HepG2 (cell line): ENCODE measurements around the gene KMT2B. TPM values are rescaled to one million over a fixed set of nuclear protein-coding genes. Genes with fewer than 3 reads are reported as not detected.

ENCODE experiments used
- ATAC-seq: fragments of 200-7000 bp; cut with Tn5 transposase; 3 replicates; pipeline ENCODE4 v1.9.1; 2020; ENCODE audit warnings: mild to moderate bottlenecking, moderate library complexity
- BruUV-seq: library from RNA; stranded (reverse); fragments of 400-500 nt; replicated peaks from 2 replicates; lab custom pipeline; 2021; lab: Mats Ljungman, UMichigan
- CTCF ChIA-PET: fragments of 300-600 bp; formaldehyde crosslinking; extraction: SDS; loops from one replicate; lab custom pipeline; 2021; ENCODE audit warnings: low total read pairs, inconsistent platforms, low intra/inter-chr PET ratio; lab: Yijun Ruan, JAX
- POLR2A ChIA-PET: fragments of 350-600 bp; sonication (Branson Sonifier 250); formaldehyde crosslinking; loops from one replicate; lab custom pipeline; 2020; ENCODE audit warnings: antibody characterized with exemption, inconsistent platforms; lab: Yijun Ruan, JAX
- DNase-seq: peaks from one replicate; pipeline ENCODE4 v3.0.0-alpha.2; 2015; ENCODE audit warnings: low spot score
- FAIRE-seq: peaks from 3 replicates; lab custom pipeline; 2011; peaks lifted over from hg19 to GRCh38; lab: Jason Lieb, UNC
- H2AFZ ChIP-seq: one replicate; pipeline ENCODE4 v1.6.1; 2011; ENCODE audit warnings: low read length, inconsistent platforms
- H3K27ac ChIP-seq: fragments of 300-600 bp; 3 replicates; pipeline ENCODE4 v1.8.0; 2011; ENCODE audit warnings: mixed run types, mild to moderate bottlenecking, mixed read lengths, low read length, inconsistent platforms; ENCODE audit not compliant: insufficient read depth; ENCODE audit errors: extremely low read length
- H3K27me3 ChIP-seq, 2 experiments: fragments of 200-600 bp in 1 of 2; 2 replicates in 1 of 2; 3 replicates in 1 of 2; pipeline versions ENCODE4 v1.6.0 to v1.8.0; 2011; ENCODE audit warnings: low read length in 2 of 2, mild to moderate bottlenecking in 2 of 2, moderate library complexity in 2 of 2, inconsistent platforms in 1 of 2; ENCODE audit not compliant: insufficient read depth in 2 of 2, control insufficient read depth in 1 of 2
- H3K36me3 ChIP-seq, 2 experiments: fragments of 200-600 bp in 1 of 2; replicated peaks in 1 of 2; 2 replicates in 1 of 2; 3 replicates in 1 of 2; pipeline versions ENCODE4 v1.5.1 to v1.8.0; 2011; ENCODE audit warnings: low read length in 2 of 2, inconsistent platforms in 1 of 2; ENCODE audit not compliant: insufficient read depth in 2 of 2, control insufficient read depth in 1 of 2
- H3K4me1 ChIP-seq: 2 replicates; pipeline ENCODE4 v1.5.1; 2012; ENCODE audit warnings: low read length, inconsistent platforms; ENCODE audit not compliant: insufficient read depth
- H3K4me2 ChIP-seq: 2 replicates; pipeline ENCODE4 v1.6.0; 2011; ENCODE audit warnings: low read depth, low read length, inconsistent platforms
- H3K4me3 ChIP-seq, 3 experiments: fragments of 200-600 bp in 1 of 3; sonication (generic), shearing (Covaris generic) in 1 of 3; replicated peaks in 1 of 3; 2 replicates each; pipeline ENCODE4 v1.5.1; 2011 to 2016; ENCODE audit warnings: low read length in 3 of 3, inconsistent platforms in 2 of 3, low read depth in 2 of 3, mild to moderate bottlenecking in 2 of 3, control low read depth in 1 of 3, mixed read lengths in 1 of 3; ENCODE audit not compliant: insufficient read depth in 1 of 3
- H3K79me2 ChIP-seq: one replicate; pipeline ENCODE4 v1.6.1; 2011; ENCODE audit warnings: low read length, inconsistent platforms; ENCODE audit not compliant: insufficient read depth
- H3K9ac ChIP-seq: 2 replicates; pipeline ENCODE4 v1.6.0; 2011; ENCODE audit warnings: mild to moderate bottlenecking, low read depth, low read length, inconsistent platforms; ENCODE audit not compliant: insufficient read depth
- H3K9me3 ChIP-seq: 2 replicates; pipeline ENCODE4 v1.5.1; 2012; ENCODE audit warnings: mild to moderate bottlenecking, low read length
- H4K20me1 ChIP-seq: 2 replicates; pipeline ENCODE4 v1.6.0; 2011; ENCODE audit warnings: inconsistent platforms, mild to moderate bottlenecking, low read length, moderate library complexity; ENCODE audit not compliant: insufficient read depth
- ARNT2 ChIP-seq: sonication (generic); formaldehyde crosslinking; IDR thresholded peaks from 2 replicates; pipeline ENCODE4 v1.8.0; 2022; ENCODE audit warnings: mild to moderate bottlenecking, low read depth, missing genetic modification reagents, moderate library complexity
- FOSL2 ChIP-seq: sonication (generic); formaldehyde crosslinking; IDR thresholded peaks from 2 replicates; pipeline ENCODE4 v1.4.0; 2020; ENCODE audit warnings: missing genetic modification reagents
- HNF1B ChIP-seq: sonication (generic); formaldehyde crosslinking; IDR thresholded peaks from 2 replicates; pipeline ENCODE4 v1.5.1; 2020; ENCODE audit warnings: mild to moderate bottlenecking, moderate library complexity, missing genetic modification reagents
- NFE2 ChIP-seq: sonication (generic); formaldehyde crosslinking; IDR thresholded peaks from 2 replicates; pipeline ENCODE4 v1.4.0; 2020; ENCODE audit warnings: missing genetic modification reagents
- RARG ChIP-seq: sonication (generic); formaldehyde crosslinking; IDR thresholded peaks from 2 replicates; pipeline ENCODE4 v1.4.0; 2020; ENCODE audit warnings: low read depth, mild to moderate bottlenecking, missing genetic modification reagents
- RFXAP ChIP-seq: sonication (generic); formaldehyde crosslinking; IDR thresholded peaks from 2 replicates; pipeline ENCODE4 v1.4.0; 2020; ENCODE audit warnings: missing genetic modification reagents, borderline replicate concordance
- SAP130 ChIP-seq: IDR thresholded peaks from 2 replicates; pipeline ENCODE4 v1.6.1; 2016; ENCODE audit warnings: low read depth
- ZBTB26 ChIP-seq: IDR thresholded peaks from 2 replicates; pipeline ENCODE4 v1.6.1; 2016; ENCODE audit warnings: missing compliant biosample characterization, missing genetic modification reagents, borderline replicate concordance
- ZNF121 ChIP-seq: sonication (generic); formaldehyde crosslinking; IDR thresholded peaks from 2 replicates; pipeline ENCODE4 v1.5.0; 2020; ENCODE audit warnings: mild to moderate bottlenecking, missing genetic modification reagents
- ZSCAN29 ChIP-seq: sonication (generic); formaldehyde crosslinking; conservative IDR thresholded peaks from 2 replicates; pipeline ENCODE4 v1.4.0; 2020; ENCODE audit warnings: mild to moderate bottlenecking, missing genetic modification reagents
- WGBS: methylation state at CpG from one replicate; pipeline ENCODE4 v1.1.6; 2017; ENCODE audit warnings: low lambda C conversion rate; 5-methylcytosine and 5-hydroxymethylcytosine counted together
- in situ Hi-C: cut with HindIII; loops from 2 replicates; pipeline ENCODE4 v1.10.0; 2017; ENCODE audit warnings: low pct_unique_long_range_greater_than_20kb; ENCODE audit not compliant: extremely low pct_ligation_motif_present
- intact Hi-C: fragments of 100-400 bp; cut with micrococcal nuclease; formaldehyde crosslinking; loops from one replicate; pipeline ENCODE4 v1.10.0; 2022; ENCODE audit not compliant: unreplicated experiment
- polyA plus RNA-seq, 8 experiments: library from polyadenylated mRNA; depleted of rRNA in 3 of 8; stranded (reverse) in 7 of 8; unstranded in 1 of 8; fragments of >200 nt; fragmentation: Illumina TruSeq in 4 of 8; extraction: Trizol in 4 of 8; gene quantifications; 2 replicates each; pipeline versions ENCODE4 v1.2.1 to v1.2.3, GENCODE V29; 2011 to 2016; ENCODE audit warnings: low read depth in 4 of 8, missing spikeins in 1 of 8, mixed read lengths in 1 of 8; ENCODE audit not compliant: insufficient read depth in 1 of 8
- total RNA-seq, 5 experiments: library from RNA; depleted of rRNA; stranded (reverse); fragments of >200 nt; fragmentation: Illumina TruSeq; extraction: Trizol; gene quantifications; 2 replicates each; pipeline ENCODE4 v1.2.3, GENCODE V29; 2016; ENCODE audit warnings: low read depth in 1 of 5

KMT2B gene
- total and polyA plus RNA-seq, 2 of the 13 experiments (the other 11 are each of a cell fraction or from before 2014, with no cell fraction given): 6.2 to 16.9 TPM

GRCh38 chr19:35713506-35713850 lies 4.3 kb upstream of the KMT2B start:
- no peaks in the 10 kb centered on the region for H3K9me3 ChIP-seq
- POLR2A ChIA-PET: interaction anchor here (5.0 kb wide), 1 partner anchor 11 kb away, joined by 23 read pairs; no protein-coding TSS in a partner anchor
- DNase-seq: no peak
- peaks cover 24% of the 10 kb centered on the region for H3K4me1 ChIP-seq
- TF ChIP-seq ARNT2 (CRISPR knock-in tag) (no peak), ZSCAN29 (CRISPR knock-in tag) (no peak), RARG (CRISPR knock-in tag) (no peak), ZBTB26 (CRISPR knock-in tag) (no peak), RFXAP (CRISPR knock-in tag) (no peak), FOSL2 (CRISPR knock-in tag) (no peak), SAP130 (CRISPR knock-in tag) (no peak), ZNF121 (CRISPR knock-in tag) (no peak), NFE2 (CRISPR knock-in tag) (no peak), HNF1B (CRISPR knock-in tag) (no peak)
- no TSS peak for BruUV-seq
- no peak overlapping the region for H3K4me2 ChIP-seq
- peaks cover 1% of the 10 kb centered on the region; the same call in 1 of the 2 replicates for H4K20me1 ChIP-seq
- ATAC-seq: no peak
- intact Hi-C loops: no loop called here
- H3K27ac ChIP-seq: no peak overlapping the region
- WGBS: 68% methylated on average over 2 of the region's 2 CpGs
- in situ Hi-C loops: no loop called here
- H3K4me3 ChIP-seq: no peak overlapping the region
- H3K36me3 ChIP-seq: no peaks in the 10 kb centered on the region
- H3K9ac ChIP-seq: no peak overlapping the region
- peaks cover 2% of the 10 kb centered on the region for H3K79me2 ChIP-seq
- FAIRE-seq: no peak
- H2AFZ ChIP-seq: no peak overlapping the region
- CTCF ChIA-PET: interaction anchor here (7.0 kb wide), 1 partner anchor 19 kb away, joined by 201 read pairs; no protein-coding TSS in a partner anchor
- H3K27me3 ChIP-seq: no peaks in the 10 kb centered on the region; a peak in 1 of 5 replicates
